CD4-positive, CD25-positive, alpha-beta regulatory T cell (primary cell): ENCODE data around the gene PLEKHA1. TPM values are rescaled to one million over a fixed set of nuclear protein-coding genes. Genes with fewer than 3 reads are reported as not detected.

ENCODE experiments used
- ATAC-seq, 2 donors: fragments of 150-1000 bp; cut with Tn5 transposase; one replicate each; pipeline ENCODE4 v1.10.0; 2021; ENCODE audit warnings: low read depth in 2 of 2, moderate number of reproducible peaks in 2 of 2, moderate library complexity in 1 of 2
- DNase-seq, 3 donors: peaks; one replicate each; pipeline versions ENCODE4 v3.0.0 to v3.0.0-alpha.2; 2012 to 2022; ENCODE audit warnings: mixed read lengths in 1 of 3
- H3K27ac ChIP-seq: one replicate; pipeline ENCODE4 v1.7.0; 2013; ENCODE audit warnings: mild to moderate bottlenecking, low read length; ENCODE audit not compliant: insufficient read depth, poor library complexity, severe bottlenecking
- H3K27me3 ChIP-seq: one replicate; pipeline ENCODE4 v1.7.0; 2013; ENCODE audit warnings: low read length; ENCODE audit not compliant: control insufficient read depth, insufficient read depth
- H3K36me3 ChIP-seq: one replicate; pipeline ENCODE4 v1.7.0; 2013; ENCODE audit warnings: mild to moderate bottlenecking, low read length, moderate library complexity; ENCODE audit not compliant: control insufficient read depth, insufficient read depth
- H3K4me1 ChIP-seq: 2 replicates; pipeline ENCODE4 v1.7.0; 2013; ENCODE audit warnings: mild to moderate bottlenecking, low read length; ENCODE audit not compliant: insufficient read depth, control insufficient read depth, poor library complexity, severe bottlenecking
- H3K4me3 ChIP-seq: one replicate; pipeline ENCODE4 v1.7.0; 2013; ENCODE audit warnings: low read depth, mild to moderate bottlenecking, low read length, moderate library complexity
- H3K9me3 ChIP-seq, 2 experiments: 1 replicate in 1 of 2; 2 replicates in 1 of 2; pipeline ENCODE4 v1.7.0; 2013; ENCODE audit warnings: low read length in 2 of 2, mild to moderate bottlenecking in 1 of 2, moderate library complexity in 1 of 2; ENCODE audit not compliant: control insufficient read depth in 2 of 2
- H3K27ac Mint-ChIP-seq, 3 donors: one replicate each; pipeline ENCODE4 v1.8.0; 2020 to 2022; ENCODE audit warnings: mild to moderate bottlenecking in 3 of 3, mixed read lengths in 3 of 3, moderate library complexity in 2 of 3
- H3K27me3 Mint-ChIP-seq: one replicate; pipeline ENCODE4 v1.8.0; 2022; ENCODE audit warnings: mild to moderate bottlenecking, mixed read lengths
- H3K36me3 Mint-ChIP-seq: one replicate; pipeline ENCODE4 v1.8.0; 2020; ENCODE audit warnings: mixed read lengths
- H3K4me1 Mint-ChIP-seq, 4 donors: one replicate each; pipeline ENCODE4 v1.8.0; 2020 to 2022; ENCODE audit warnings: mixed read lengths in 4 of 4, mild to moderate bottlenecking in 1 of 4
- H3K4me3 Mint-ChIP-seq, 4 donors: one replicate each; pipeline ENCODE4 v1.8.0; 2020 to 2022; ENCODE audit warnings: mild to moderate bottlenecking in 4 of 4, mixed read lengths in 4 of 4, moderate library complexity in 3 of 4
- H3K9me3 Mint-ChIP-seq, 7 donors: one replicate each; pipeline ENCODE4 v1.8.0; 2020 to 2022; ENCODE audit warnings: mixed read lengths in 7 of 7, mild to moderate bottlenecking in 3 of 7, moderate library complexity in 2 of 7
- polyA plus RNA-seq, 4 donors: library from polyadenylated mRNA; unstranded; fragments of 300-500 nt; fragmentation: Illumina TruSeq; gene quantifications; one replicate each; pipeline ENCODE4 v1.2.3, GENCODE V29; 2021
- total RNA-seq: library from RNA; stranded (reverse); gene quantifications from one replicate; pipeline ENCODE4 v1.2.3, GENCODE V29; 2022

PLEKHA1 gene
- total and polyA plus RNA-seq, 5 donors from 2014 or later, result 35.9 to 112 (median 88.7) TPM

DNA sequence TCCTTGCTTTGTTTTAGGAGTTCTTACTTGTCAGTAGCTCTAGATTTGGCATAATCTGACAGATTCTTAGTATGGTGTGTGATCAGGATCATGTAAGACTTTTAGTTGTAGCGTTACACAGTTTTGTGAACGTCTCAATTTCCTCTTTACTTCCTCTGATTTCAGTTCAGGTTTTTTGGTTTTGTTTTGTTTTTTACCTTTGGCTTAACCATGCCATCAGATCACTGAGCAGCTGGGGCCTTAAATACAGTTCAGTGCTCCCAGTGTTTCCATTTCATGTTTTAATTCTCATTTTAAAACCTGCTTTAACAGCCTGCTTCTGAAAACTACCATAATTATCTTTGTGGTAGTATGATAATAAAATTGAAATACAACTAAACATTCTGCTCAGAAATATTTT lies 52.8 kb downstream of the PLEKHA1 start:
- ATAC-seq, result no peak
- Mint-ChIP-seq H3K27me3 (no peaks in the 10 kb centered on the region), H3K4me1 (peaks cover 31 to 52% (median 42%) of the 10 kb centered on the region in 4 donors), H3K36me3 (peaks cover 44% of the 10 kb centered on the region), H3K4me3 (peak overlapping the region in 2 of 4 donors; percentile 32 to 39), H3K9me3 (no peaks in the 10 kb centered on the region), H3K27ac (peak overlapping the region; percentile 77 to 89 (median 86))
- no peaks in the 10 kb centered on the region for H3K27me3 ChIP-seq
- H3K27ac ChIP-seq, result peak overlapping the region; percentile 56
- no peaks in the 10 kb centered on the region for H3K9me3 ChIP-seq
- peaks cover 33% of the 10 kb centered on the region for H3K36me3 ChIP-seq
- H3K4me3 ChIP-seq, result peak overlapping the region; percentile 5
- peaks cover 46% of the 10 kb centered on the region for H3K4me1 ChIP-seq
- DNase-seq, result no peak

- Histone ChIP-seq H3K36me3 (peaks cover 13% of the 10 kb centered on the region), H3K4me1 (no peaks in the 10 kb centered on the region), H3K9me3 (no peaks in the 10 kb centered on the region), H3K4me3 (no peak overlapping the region), H3K27ac (peak overlapping the region; percentile 19), H3K27me3 (no peaks in the 10 kb centered on the region)
- ATAC-seq (peak in 1 of 2 donors; percentile 59), DNase-seq (peak in 2 of 3 donors; percentile 65 to 69)
- Mint-ChIP-seq H3K4me1 (peaks cover 8 to 24% (median 14%) of the 10 kb centered on the region in 4 donors), H3K36me3 (peaks cover 34% of the 10 kb centered on the region), H3K27me3 (no peaks in the 10 kb centered on the region), H3K9me3 (peaks cover 0 to 2% (median 0%) of the 10 kb centered on the region in 7 donors), H3K4me3 (no peak overlapping the region), H3K27ac (no peak overlapping the region)
Measured at GRCh38 chr10:122435212-122435827, 60.8 kb downstream of the PLEKHA1 start.

DNA sequence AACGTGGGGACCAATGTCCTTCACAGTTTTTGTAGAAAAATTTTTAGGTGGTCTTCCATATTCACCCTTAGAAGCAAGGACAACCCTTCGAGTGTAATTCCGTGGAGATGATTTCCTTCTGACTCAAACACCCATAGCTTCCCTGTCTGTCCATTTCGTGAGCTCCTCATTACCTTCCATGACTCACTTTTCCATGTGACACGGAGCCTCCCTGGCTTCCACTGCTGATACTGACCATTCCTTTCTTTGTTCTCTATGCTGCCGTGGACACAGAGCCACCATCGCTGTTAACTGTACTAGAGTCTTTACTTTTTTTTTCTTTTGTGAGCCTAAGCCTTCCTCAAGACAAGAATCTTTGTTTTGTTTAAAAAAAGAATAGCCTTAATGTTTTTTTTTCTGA lies 67.5 kb downstream of the PLEKHA1 start:
- H3K27ac Mint-ChIP-seq, result no peak overlapping the region

GRCh38 chr10:122445469-122445868 lies 71.0 kb downstream of the PLEKHA1 start:
- H3K27me3 ChIP-seq, result peaks cover 1% of the 10 kb centered on the region
- H3K27me3 Mint-ChIP-seq, result peaks cover 13% of the 10 kb centered on the region
- H3K36me3 Mint-ChIP-seq, result peaks cover 1% of the 10 kb centered on the region
- ATAC-seq, result no peak
- H3K9me3 Mint-ChIP-seq, result peaks cover 0 to under 1% (median 0%) of the 10 kb centered on the region in 7 donors
- no peaks in the 10 kb centered on the region for H3K9me3 ChIP-seq
- H3K36me3 ChIP-seq, result no peaks in the 10 kb centered on the region
- H3K4me1 Mint-ChIP-seq, result no peaks in the 10 kb centered on the region
- H3K4me1 ChIP-seq, result no peaks in the 10 kb centered on the region
- DNase-seq, result no peak
- no peak overlapping the region for H3K27ac Mint-ChIP-seq
- H3K27ac ChIP-seq, result no peak overlapping the region
- H3K4me3 ChIP-seq, result no peak overlapping the region
- H3K4me3 Mint-ChIP-seq, result no peak overlapping the region

More for the DNA sequence above, 67.5 kb downstream of the PLEKHA1 start:
- H3K27ac ChIP-seq, result no peak overlapping the region
- peaks cover 0 to 4% (median 0%) of the 10 kb centered on the region in 7 donors for H3K9me3 Mint-ChIP-seq
- H3K4me1 Mint-ChIP-seq, result peaks cover 0 to 6% (median 0%) of the 10 kb centered on the region in 4 donors
- no peak overlapping the region for H3K4me3 ChIP-seq
- H3K4me1 ChIP-seq, result no peaks in the 10 kb centered on the region
- H3K36me3 Mint-ChIP-seq, result peaks cover 11% of the 10 kb centered on the region
- DNase-seq, result no peak
- H3K4me3 Mint-ChIP-seq, result no peak overlapping the region
- H3K36me3 ChIP-seq, result no peaks in the 10 kb centered on the region
- H3K27me3 ChIP-seq, result peaks cover 1% of the 10 kb centered on the region
- no peaks in the 10 kb centered on the region for H3K9me3 ChIP-seq
- no peak for ATAC-seq
- no peaks in the 10 kb centered on the region for H3K27me3 Mint-ChIP-seq

- H3K36me3 ChIP-seq, result no peaks in the 10 kb centered on the region
- no peak overlapping the region for H3K27ac ChIP-seq
- no peaks in the 10 kb centered on the region for H3K4me1 ChIP-seq
- peaks cover 0 to under 1% (median 0%) of the 10 kb centered on the region in 7 donors for H3K9me3 Mint-ChIP-seq
- DNase-seq, result no peak
- no peaks in the 10 kb centered on the region for H3K4me1 Mint-ChIP-seq
- H3K27me3 Mint-ChIP-seq, result peaks cover 15% of the 10 kb centered on the region
- H3K4me3 ChIP-seq, result no peak overlapping the region
- peak overlapping the region in 1 of 3 donors; percentile 5 for H3K27ac Mint-ChIP-seq
- no peaks in the 10 kb centered on the region for H3K36me3 Mint-ChIP-seq
- H3K9me3 ChIP-seq, result no peaks in the 10 kb centered on the region
- H3K27me3 ChIP-seq, result peaks cover 1% of the 10 kb centered on the region
- ATAC-seq, result no peak
- no peak overlapping the region for H3K4me3 Mint-ChIP-seq
Measured at GRCh38 chr10:122445904-122446303, 71.4 kb downstream of the PLEKHA1 start.

DNA sequence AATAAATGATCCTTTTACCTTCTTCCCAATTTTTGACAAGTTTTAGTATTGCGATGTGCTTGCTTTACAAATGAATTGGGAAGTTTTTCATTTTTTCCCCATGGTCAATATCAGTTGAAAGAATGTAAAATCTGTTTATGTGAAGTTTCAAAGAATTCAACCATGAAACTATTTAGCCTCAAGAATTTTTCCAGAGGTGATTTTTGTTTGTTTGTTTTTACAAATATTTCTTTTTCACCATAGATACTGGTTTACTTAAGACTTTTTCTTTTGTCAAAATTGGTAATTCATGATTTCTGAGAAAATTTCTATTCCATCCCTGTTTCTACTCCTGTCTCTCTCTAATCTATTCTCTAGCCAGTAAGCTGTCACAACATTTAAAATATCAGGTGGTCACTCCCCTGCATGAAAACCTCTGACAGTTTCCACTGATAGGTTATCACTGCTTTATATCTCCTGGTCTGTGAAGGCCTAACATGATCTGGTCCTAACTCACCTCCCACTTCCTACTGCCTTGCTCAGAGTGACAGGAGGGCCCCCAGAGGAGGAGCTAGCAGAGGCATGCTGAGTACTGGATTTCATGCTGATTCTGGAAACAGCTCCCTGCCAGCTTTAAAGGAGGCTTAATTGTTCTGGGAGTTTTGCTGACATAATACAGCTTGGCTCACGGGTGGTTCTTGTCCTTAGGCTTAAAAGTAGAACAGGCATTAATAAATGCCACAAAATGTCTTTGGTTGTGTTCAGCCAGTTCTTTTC lies 72.3 kb downstream of the PLEKHA1 start:
- Histone ChIP-seq H3K9me3 (no peaks in the 10 kb centered on the region), H3K27ac (no peak overlapping the region), H3K36me3 (no peaks in the 10 kb centered on the region), H3K27me3 (peaks cover 1% of the 10 kb centered on the region), H3K4me3 (no peak overlapping the region), H3K4me1 (no peaks in the 10 kb centered on the region)
- DNase-seq, result no peak
- H3K27me3 Mint-ChIP-seq, result peaks cover 15% of the 10 kb centered on the region
- no peak overlapping the region for H3K27ac Mint-ChIP-seq
- H3K9me3 Mint-ChIP-seq, result peaks cover 0 to 2% (median 0%) of the 10 kb centered on the region in 7 donors
- H3K4me3 Mint-ChIP-seq, result no peak overlapping the region
- no peaks in the 10 kb centered on the region for H3K4me1 Mint-ChIP-seq
- no peak for ATAC-seq
- no peaks in the 10 kb centered on the region for H3K36me3 Mint-ChIP-seq

DNA sequence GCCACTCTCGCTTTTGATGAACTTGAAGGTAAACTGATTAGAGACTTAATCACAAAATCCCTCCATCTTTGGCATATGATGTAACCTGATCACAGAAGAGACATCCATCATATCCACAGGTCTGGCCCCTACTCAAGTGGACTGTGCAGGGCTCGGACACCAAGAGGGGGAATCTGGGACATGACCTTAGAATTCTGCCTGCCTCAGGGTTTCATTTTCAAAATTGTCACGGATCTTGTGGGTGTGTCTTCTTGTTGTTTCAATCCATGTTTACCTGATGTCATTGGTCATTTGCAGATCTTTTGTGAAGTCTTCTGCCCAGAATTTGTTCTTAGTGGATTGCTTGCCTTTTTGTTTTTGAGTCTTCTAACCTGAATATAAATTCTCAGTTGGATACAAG lies 74.1 kb downstream of the PLEKHA1 start:
- no peaks in the 10 kb centered on the region for H3K36me3 Mint-ChIP-seq
- H3K27ac Mint-ChIP-seq, result no peak overlapping the region
- Histone ChIP-seq H3K36me3 (no peaks in the 10 kb centered on the region), H3K27ac (no peak overlapping the region), H3K27me3 (peaks cover 8% of the 10 kb centered on the region), H3K4me1 (no peaks in the 10 kb centered on the region), H3K4me3 (no peak overlapping the region), H3K9me3 (peaks cover 0 to 4% of the 10 kb centered on the region in 2 experiments)
- H3K9me3 Mint-ChIP-seq, result peaks cover 0 to 2% (median 0%) of the 10 kb centered on the region in 7 donors
- no peaks in the 10 kb centered on the region for H3K4me1 Mint-ChIP-seq
- DNase-seq (no peak), ATAC-seq (no peak)
- peaks cover 22% of the 10 kb centered on the region for H3K27me3 Mint-ChIP-seq
- no peak overlapping the region for H3K4me3 Mint-ChIP-seq
